Cardiac muscle cell (in vitro differentiated cells and primary cell): Measurements from ENCODE around the gene IL1RN. TPM values are rescaled to one million over a fixed set of nuclear protein-coding genes. Genes with fewer than 3 reads are reported as not detected.

Experiments used
- DNase-seq, 2 donors: peaks; one replicate each; pipeline versions ENCODE4 v3.0.0 to v3.0.0-alpha.2; 2010 to 2017; ENCODE audit warnings: low read depth in 1 of 2, low spot score in 1 of 2
- H3K27ac ChIP-seq: fragments of 200-600 bp; sonication (generic); 2 replicates; pipeline ENCODE4 v1.5.1; 2016
- H3K27me3 ChIP-seq: fragments of 200-600 bp; sonication (generic); 2 replicates; pipeline ENCODE4 v1.6.0; 2016; ENCODE audit warnings: control low read depth
- H3K36me3 ChIP-seq: fragments of 200-600 bp; sonication (generic); 2 replicates; pipeline ENCODE4 v1.5.1; 2016; ENCODE audit warnings: control low read depth
- H3K4me1 ChIP-seq: fragments of 200-600 bp; sonication (generic); 2 replicates; pipeline ENCODE4 v1.8.1; 2017; ENCODE audit warnings: low read depth, mild to moderate bottlenecking, mixed run types
- H3K4me3 ChIP-seq: fragments of 200-600 bp; sonication (generic); 2 replicates; pipeline ENCODE4 v1.5.1; 2016; ENCODE audit warnings: mild to moderate bottlenecking
- H3K9me3 ChIP-seq: fragments of 200-600 bp; sonication (generic); 2 replicates; pipeline ENCODE4 v1.5.1; 2017; ENCODE audit warnings: low read depth, mild to moderate bottlenecking, control low read depth
- polyA plus RNA-seq: library from polyadenylated mRNA; unstranded; fragments of >200 nt; fragmentation: Nextera tagmentation; extraction: Ambion mirVana; gene quantifications from 2 replicates; pipeline ENCODE4 v1.2.1, GENCODE V29; 2016
- total RNA-seq: library from RNA; depleted of rRNA; stranded (reverse); fragments of >200 nt; gene quantifications from 2 replicates; pipeline ENCODE4 v1.2.3, GENCODE V29; 2016
- TF ChIP-seq, protein P1 (sequence below): IDR thresholded peaks from 2 replicates; pipeline ENCODE4 v1.5.1; 2012; ENCODE audit warnings: low read depth, mild to moderate bottlenecking, low read length

The IL1RN gene
- total and polyA plus RNA-seq, 2 experiments from 2014 or later = not detected

DNA sequence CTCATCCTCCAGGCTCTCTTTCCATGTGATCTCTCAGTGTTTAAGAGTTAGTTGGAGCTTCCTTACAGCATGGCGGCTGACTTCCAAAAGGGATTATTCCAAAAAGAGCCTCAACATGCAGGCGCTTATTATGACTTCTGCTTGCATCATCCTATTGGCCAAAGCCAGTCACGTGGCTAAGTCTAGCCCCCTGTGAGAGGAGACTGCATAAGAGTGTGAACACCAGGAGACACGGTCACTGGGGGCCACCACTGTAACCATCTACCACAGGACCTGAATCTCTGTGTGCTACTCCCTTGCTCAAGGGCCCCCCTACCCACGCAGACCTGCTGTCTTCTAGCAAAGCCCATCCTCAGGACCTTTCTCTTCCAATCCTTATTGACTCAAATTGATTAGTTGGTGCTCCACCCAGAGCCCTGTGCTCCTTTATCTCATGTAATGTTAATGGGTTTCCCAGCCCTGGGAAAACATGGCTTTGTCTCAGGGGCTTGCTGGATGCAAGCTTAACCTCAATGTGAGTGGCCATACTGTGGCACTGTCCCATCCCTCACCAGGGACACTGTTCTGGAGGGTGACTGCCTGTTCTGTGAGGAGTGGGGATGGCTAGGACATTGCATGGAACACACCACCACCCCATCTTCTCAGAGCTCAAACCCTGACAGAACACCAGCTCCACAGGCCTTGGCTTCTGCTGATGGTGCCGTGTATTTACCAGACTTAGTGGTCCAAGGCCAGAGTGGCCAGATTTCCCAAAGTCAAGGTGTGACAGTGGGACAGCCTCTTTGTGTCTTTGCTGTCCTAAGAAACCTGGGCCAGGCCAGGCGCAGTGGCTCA lies 4.2 kb downstream of the IL1RN start:
- TF ChIP-seq, protein P1, sequence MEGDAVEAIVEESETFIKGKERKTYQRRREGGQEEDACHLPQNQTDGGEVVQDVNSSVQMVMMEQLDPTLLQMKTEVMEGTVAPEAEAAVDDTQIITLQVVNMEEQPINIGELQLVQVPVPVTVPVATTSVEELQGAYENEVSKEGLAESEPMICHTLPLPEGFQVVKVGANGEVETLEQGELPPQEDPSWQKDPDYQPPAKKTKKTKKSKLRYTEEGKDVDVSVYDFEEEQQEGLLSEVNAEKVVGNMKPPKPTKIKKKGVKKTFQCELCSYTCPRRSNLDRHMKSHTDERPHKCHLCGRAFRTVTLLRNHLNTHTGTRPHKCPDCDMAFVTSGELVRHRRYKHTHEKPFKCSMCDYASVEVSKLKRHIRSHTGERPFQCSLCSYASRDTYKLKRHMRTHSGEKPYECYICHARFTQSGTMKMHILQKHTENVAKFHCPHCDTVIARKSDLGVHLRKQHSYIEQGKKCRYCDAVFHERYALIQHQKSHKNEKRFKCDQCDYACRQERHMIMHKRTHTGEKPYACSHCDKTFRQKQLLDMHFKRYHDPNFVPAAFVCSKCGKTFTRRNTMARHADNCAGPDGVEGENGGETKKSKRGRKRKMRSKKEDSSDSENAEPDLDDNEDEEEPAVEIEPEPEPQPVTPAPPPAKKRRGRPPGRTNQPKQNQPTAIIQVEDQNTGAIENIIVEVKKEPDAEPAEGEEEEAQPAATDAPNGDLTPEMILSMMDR = no peak
- no peaks in the 10 kb centered on the region for H3K36me3 ChIP-seq
- no peaks in the 10 kb centered on the region for H3K27me3 ChIP-seq
- no peak overlapping the region for H3K27ac ChIP-seq
- H3K4me3 ChIP-seq = no peak overlapping the region
- H3K4me1 ChIP-seq = no peaks in the 10 kb centered on the region
- DNase-seq = no peak
- no peaks in the 10 kb centered on the region for H3K9me3 ChIP-seq

- no peaks in the 10 kb centered on the region for H3K27me3 ChIP-seq
- H3K4me1 ChIP-seq = no peaks in the 10 kb centered on the region
- no peak overlapping the region for H3K27ac ChIP-seq
- H3K9me3 ChIP-seq = no peaks in the 10 kb centered on the region
- no peak for DNase-seq
- TF ChIP-seq, protein P1 = no peak
- H3K4me3 ChIP-seq = no peak overlapping the region
- no peaks in the 10 kb centered on the region for H3K36me3 ChIP-seq
Observed at GRCh38 chr2:113132414-113133021, 5.1 kb downstream of the IL1RN start.

DNA sequence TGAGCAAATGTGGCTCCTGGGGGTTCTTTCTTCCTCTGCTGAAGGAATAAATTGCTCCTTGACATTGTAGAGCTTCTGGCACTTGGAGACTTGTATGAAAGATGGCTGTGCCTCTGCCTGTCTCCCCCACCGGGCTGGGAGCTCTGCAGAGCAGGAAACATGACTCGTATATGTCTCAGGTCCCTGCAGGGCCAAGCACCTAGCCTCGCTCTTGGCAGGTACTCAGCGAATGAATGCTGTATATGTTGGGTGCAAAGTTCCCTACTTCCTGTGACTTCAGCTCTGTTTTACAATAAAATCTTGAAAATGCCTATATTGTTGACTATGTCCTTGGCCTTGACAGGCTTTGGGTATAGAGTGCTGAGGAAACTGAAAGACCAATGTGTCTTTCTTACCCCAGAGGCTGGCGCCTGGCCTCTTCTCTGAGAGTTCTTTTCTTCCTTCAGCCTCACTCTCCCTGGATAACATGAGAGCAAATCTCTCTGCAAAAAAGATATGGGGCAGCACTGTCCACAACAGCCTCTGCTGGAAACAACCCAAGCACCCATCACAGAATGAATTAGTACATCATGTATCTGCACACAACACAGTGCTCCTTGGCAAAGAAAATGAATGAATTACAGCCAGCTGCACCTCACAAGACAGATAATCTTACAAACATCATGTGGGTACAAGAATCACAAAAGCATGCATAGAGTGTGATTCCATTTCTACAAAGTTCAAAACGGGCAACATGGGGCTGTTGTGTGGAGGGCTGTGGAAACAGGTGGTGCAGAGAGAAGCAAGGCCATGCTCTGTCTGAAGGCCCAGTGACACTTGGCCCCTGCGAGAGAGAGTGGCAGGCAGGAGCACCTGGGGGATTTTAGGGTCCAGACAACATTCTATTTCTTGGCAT lies 6.6 kb downstream of the IL1RN start:
- TF ChIP-seq, protein P1 = no peak

DNA sequence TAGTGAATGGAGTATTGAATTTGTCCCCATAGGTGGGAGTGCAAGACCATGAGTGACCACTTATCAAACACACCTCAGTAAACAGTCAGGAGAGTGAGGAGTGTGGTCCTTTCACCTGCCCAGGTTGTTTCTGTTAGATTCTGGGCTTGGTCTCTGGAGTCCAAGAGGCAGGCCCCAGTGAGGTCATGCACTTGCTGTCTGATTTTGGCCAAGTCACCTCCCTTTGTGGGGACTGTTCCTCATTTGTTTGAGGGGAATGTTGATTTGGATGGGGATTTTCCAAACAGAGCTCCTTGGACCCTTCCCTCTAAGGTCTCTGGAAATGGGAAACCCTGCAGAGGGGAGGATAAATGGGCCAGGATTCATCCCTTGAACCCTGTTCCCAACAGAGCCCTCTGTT lies 7.3 kb downstream of the IL1RN start:
- no peaks in the 10 kb centered on the region for H3K36me3 ChIP-seq
- peaks cover 6% of the 10 kb centered on the region for H3K4me1 ChIP-seq
- no peaks in the 10 kb centered on the region for H3K27me3 ChIP-seq
- TF ChIP-seq, protein P1 = no peak
- H3K4me3 ChIP-seq = no peak overlapping the region
- DNase-seq = no peak
- H3K27ac ChIP-seq = no peak overlapping the region
- no peaks in the 10 kb centered on the region for H3K9me3 ChIP-seq

More for the DNA sequence above, 6.6 kb downstream of the IL1RN start:
- Histone ChIP-seq H3K4me1 (peaks cover 2% of the 10 kb centered on the region), H3K9me3 (no peaks in the 10 kb centered on the region), H3K4me3 (no peak overlapping the region), H3K27me3 (no peaks in the 10 kb centered on the region), H3K27ac (no peak overlapping the region), H3K36me3 (no peaks in the 10 kb centered on the region)
- DNase-seq = no peak

- TF ChIP-seq, protein P1 = no peak
- peaks cover 6% of the 10 kb centered on the region for H3K4me1 ChIP-seq
- H3K36me3 ChIP-seq = no peaks in the 10 kb centered on the region
- no peak overlapping the region for H3K4me3 ChIP-seq
- DNase-seq = no peak
- H3K27me3 ChIP-seq = no peaks in the 10 kb centered on the region
- H3K27ac ChIP-seq = no peak overlapping the region
- H3K9me3 ChIP-seq = no peaks in the 10 kb centered on the region
Observed at GRCh38 chr2:113135317-113135716, 7.9 kb downstream of the IL1RN start.
